ENCODE results near the gene PDE8B. TPM values are rescaled to one million over a fixed set of nuclear protein-coding genes. Genes with fewer than 3 reads are reported as not detected.

PDE8B gene
- total RNA-seq, 2 experiments from 2014 or later, result 0.68 TPM; not detected in 1

GRCh38 chr5:77180167-77181081 lies 30.1 kb upstream of the PDE8B start:
- Mint-ChIP-seq H3K27me3 (peaks cover 56% of the 10 kb centered on the region), H3K27ac (no peak overlapping the region), H3K9me3 (ENCODE audit: low read depth) (no peaks in the 10 kb centered on the region), H3K36me3 (no peaks in the 10 kb centered on the region), H3K4me1 (no peaks in the 10 kb centered on the region), H3K4me3 (no peak overlapping the region)
- CTCF ChIA-PET, result interaction anchor here (1.1 kb wide), 1 partner anchor 29 kb away, joined by 5 read pairs; no protein-coding TSS in a partner anchor
- ATAC-seq (no peak), DNase-seq (no peak)

GRCh38 chr5:77181173-77181572 lies 29.3 kb upstream of the PDE8B start:
- Mint-ChIP-seq H3K4me1 (no peaks in the 10 kb centered on the region), H3K36me3 (no peaks in the 10 kb centered on the region), H3K4me3 (no peak overlapping the region), H3K27ac (no peak overlapping the region), H3K27me3 (peaks cover 56% of the 10 kb centered on the region), H3K9me3 (ENCODE audit: low read depth) (no peaks in the 10 kb centered on the region)
- ATAC-seq (no peak), DNase-seq (no peak)
- CTCF ChIA-PET, result no interaction called here

GRCh38 chr5:77181596-77182304 lies 28.7 kb upstream of the PDE8B start:
- CTCF ChIA-PET, result no interaction called here
- ATAC-seq (no peak), DNase-seq (no peak)
- no peak overlapping the region for H3K4me3 Mint-ChIP-seq
- H3K36me3 Mint-ChIP-seq, result no peaks in the 10 kb centered on the region
- H3K4me1 Mint-ChIP-seq, result no peaks in the 10 kb centered on the region
- no peaks in the 10 kb centered on the region for H3K9me3 Mint-ChIP-seq (ENCODE audit: low read depth)
- H3K27ac Mint-ChIP-seq, result no peak overlapping the region
- H3K27me3 Mint-ChIP-seq, result peaks cover 60% of the 10 kb centered on the region

GRCh38 chr5:77182367-77182766 lies 28.1 kb upstream of the PDE8B start:
- no peak for ATAC-seq

GRCh38 chr5:77186652-77187370 lies 23.7 kb upstream of the PDE8B start:
- Mint-ChIP-seq H3K27me3 (peaks cover 46% of the 10 kb centered on the region), H3K27ac (no peak overlapping the region), H3K4me1 (no peaks in the 10 kb centered on the region), H3K36me3 (no peaks in the 10 kb centered on the region), H3K4me3 (no peak overlapping the region), H3K9me3 (ENCODE audit: low read depth) (no peaks in the 10 kb centered on the region)
- no peak for DNase-seq
- CTCF ChIA-PET, result interaction anchor here (1.1 kb wide), 1 partner anchor 52 kb away, joined by 3 read pairs; no protein-coding TSS in a partner anchor
- no peak for ATAC-seq

More at GRCh38 chr5:77182367-77182766, 28.1 kb upstream of the PDE8B start:
- CTCF ChIA-PET, result no interaction called here
- no peaks in the 10 kb centered on the region for H3K36me3 Mint-ChIP-seq
- no peaks in the 10 kb centered on the region for H3K4me1 Mint-ChIP-seq
- H3K27ac Mint-ChIP-seq, result no peak overlapping the region
- H3K9me3 Mint-ChIP-seq (ENCODE audit: low read depth), result no peaks in the 10 kb centered on the region
- H3K4me3 Mint-ChIP-seq, result no peak overlapping the region
- H3K27me3 Mint-ChIP-seq, result peaks cover 66% of the 10 kb centered on the region
- DNase-seq, result no peak

- no peak for ATAC-seq
- CTCF ChIA-PET, result no interaction called here
- no peaks in the 10 kb centered on the region for H3K9me3 Mint-ChIP-seq (ENCODE audit: low read depth)
- DNase-seq, result no peak
- no peaks in the 10 kb centered on the region for H3K36me3 Mint-ChIP-seq
- H3K27me3 Mint-ChIP-seq, result peaks cover 38% of the 10 kb centered on the region
- H3K27ac Mint-ChIP-seq, result no peak overlapping the region
- H3K4me3 Mint-ChIP-seq, result no peak overlapping the region
- no peaks in the 10 kb centered on the region for H3K4me1 Mint-ChIP-seq
Observed at GRCh38 chr5:77189421-77189820, 21.1 kb upstream of the PDE8B start.

- H3K27ac Mint-ChIP-seq, result no peak overlapping the region
- DNase-seq (no peak), ATAC-seq (no peak)
- H3K36me3 Mint-ChIP-seq, result peaks cover 2% of the 10 kb centered on the region
- no peak overlapping the region for H3K4me3 Mint-ChIP-seq
- H3K4me1 Mint-ChIP-seq, result no peaks in the 10 kb centered on the region
- peaks cover 42% of the 10 kb centered on the region for H3K27me3 Mint-ChIP-seq
- CTCF ChIA-PET, result no interaction called here
- H3K9me3 Mint-ChIP-seq (ENCODE audit: low read depth), result peaks cover 2% of the 10 kb centered on the region
Observed at GRCh38 chr5:77192441-77193050, 17.9 kb upstream of the PDE8B start.

GRCh38 chr5:77194762-77195161 lies 15.7 kb upstream of the PDE8B start:
- Mint-ChIP-seq H3K27ac (no peak overlapping the region), H3K27me3 (peaks cover 42% of the 10 kb centered on the region), H3K4me1 (no peaks in the 10 kb centered on the region), H3K9me3 (ENCODE audit: low read depth) (peaks cover 6% of the 10 kb centered on the region), H3K36me3 (peaks cover 4% of the 10 kb centered on the region), H3K4me3 (no peak overlapping the region)
- DNase-seq (no peak), ATAC-seq (no peak)
- CTCF ChIA-PET, result no interaction called here

GRCh38 chr5:77197840-77198554 lies 12.5 kb upstream of the PDE8B start:
- H3K4me3 Mint-ChIP-seq, result no peak overlapping the region
- no peaks in the 10 kb centered on the region for H3K4me1 Mint-ChIP-seq
- ATAC-seq, result no peak
- H3K9me3 Mint-ChIP-seq (ENCODE audit: low read depth), result peaks cover 6% of the 10 kb centered on the region
- peaks cover 53% of the 10 kb centered on the region for H3K27me3 Mint-ChIP-seq
- DNase-seq, result no peak
- H3K36me3 Mint-ChIP-seq, result peaks cover 4% of the 10 kb centered on the region
- no peak overlapping the region for H3K27ac Mint-ChIP-seq
- CTCF ChIA-PET, result no interaction called here

GRCh38 chr5:77200663-77201062 lies 9.8 kb upstream of the PDE8B start:
- ATAC-seq (no peak), DNase-seq (no peak)
- Mint-ChIP-seq H3K36me3 (peaks cover 4% of the 10 kb centered on the region), H3K27me3 (peaks cover 44% of the 10 kb centered on the region), H3K9me3 (ENCODE audit: low read depth) (peaks cover 6% of the 10 kb centered on the region), H3K4me3 (no peak overlapping the region), H3K27ac (no peak overlapping the region), H3K4me1 (no peaks in the 10 kb centered on the region)
- CTCF ChIA-PET, result no interaction called here

GRCh38 chr5:77202145-77202544 lies 8.3 kb upstream of the PDE8B start:
- Mint-ChIP-seq H3K4me1 (no peaks in the 10 kb centered on the region), H3K9me3 (ENCODE audit: low read depth) (peaks cover 6% of the 10 kb centered on the region), H3K27me3 (peaks cover 42% of the 10 kb centered on the region), H3K27ac (no peak overlapping the region), H3K4me3 (no peak overlapping the region), H3K36me3 (peaks cover 4% of the 10 kb centered on the region)
- no peak for ATAC-seq
- CTCF ChIA-PET, result no interaction called here
- no peak for DNase-seq

- Mint-ChIP-seq H3K4me1 (peaks cover 3% of the 10 kb centered on the region), H3K4me3 (no peak overlapping the region), H3K9me3 (ENCODE audit: low read depth) (no peaks in the 10 kb centered on the region), H3K27ac (no peak overlapping the region), H3K27me3 (peaks cover 44% of the 10 kb centered on the region), H3K36me3 (no peaks in the 10 kb centered on the region)
- no peak for ATAC-seq
- DNase-seq, result no peak
- CTCF ChIA-PET, result no interaction called here
Observed at GRCh38 chr5:77204967-77205366, 5.5 kb upstream of the PDE8B start.

All from activated CD8-positive, alpha-beta memory T cell treated with anti-CD3 and anti-CD28 coated beads, Interleukin-2, amount 10 ng/mL, durations not matched to agents 7 days and 5 days (primary cell).